GM20000 (cell line): ENCODE results near the gene RALB.
"Not testable (repeated sequence)": the region's sequence is repeated elsewhere in the genome, so short reads cannot be mapped to it uniquely, and the experiment has no call there.

Source experiments
- DNase-seq: peaks from one replicate; pipeline ENCODE4 v3.0.0; 2012; ENCODE audit warnings: low spot score
- TF ChIP-seq, protein P1 (sequence below): IDR thresholded peaks from 2 replicates; pipeline ENCODE4 v1.5.1; 2012; ENCODE audit warnings: mild to moderate bottlenecking, control low read depth; ENCODE audit errors: extremely low read depth, missing control alignments

RALB gene

DNA sequence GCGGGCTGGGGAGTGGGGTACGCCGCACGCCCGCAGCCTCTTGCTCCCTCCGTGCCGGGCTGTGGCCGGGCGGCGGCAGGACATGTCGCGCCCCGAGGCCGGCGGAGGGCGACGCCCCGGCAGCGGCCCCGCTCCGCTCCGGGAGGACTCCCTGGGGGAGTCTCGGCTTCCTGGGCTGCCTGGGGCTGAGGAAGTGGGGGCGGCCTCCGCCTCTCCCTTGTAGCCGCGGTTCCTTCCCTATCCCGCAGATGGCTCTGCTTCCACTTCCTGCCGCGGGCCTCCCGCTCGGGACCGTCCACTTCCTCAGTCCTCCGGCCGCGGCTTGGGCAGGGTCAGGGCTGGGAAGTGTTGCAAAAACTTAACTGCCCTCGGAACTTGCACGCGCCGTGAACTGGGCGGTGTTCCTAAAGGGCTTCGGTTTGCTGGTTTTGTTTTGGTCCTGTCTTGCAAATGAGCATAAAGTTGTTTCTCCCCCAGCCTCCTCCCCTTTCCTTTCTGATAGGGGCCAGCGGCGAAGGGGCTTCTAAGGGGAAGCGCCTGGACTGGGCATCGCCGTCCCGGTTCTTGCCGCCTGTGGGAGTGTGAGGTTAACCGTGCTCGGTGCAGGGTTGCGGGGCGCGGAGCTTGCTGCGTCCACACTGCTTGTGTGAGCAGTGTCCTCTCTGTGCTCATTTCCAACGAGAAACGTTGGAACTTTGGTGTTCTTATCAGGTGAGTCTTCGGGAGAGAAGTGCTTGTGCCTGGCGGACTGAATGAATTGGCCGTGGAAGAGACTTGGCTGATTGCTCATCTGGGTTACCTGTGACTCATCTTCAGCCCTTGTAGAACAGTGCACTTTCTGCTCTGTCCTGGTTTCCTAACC lies 600 bp downstream of the RALB start:
- TF ChIP-seq, protein P1, sequence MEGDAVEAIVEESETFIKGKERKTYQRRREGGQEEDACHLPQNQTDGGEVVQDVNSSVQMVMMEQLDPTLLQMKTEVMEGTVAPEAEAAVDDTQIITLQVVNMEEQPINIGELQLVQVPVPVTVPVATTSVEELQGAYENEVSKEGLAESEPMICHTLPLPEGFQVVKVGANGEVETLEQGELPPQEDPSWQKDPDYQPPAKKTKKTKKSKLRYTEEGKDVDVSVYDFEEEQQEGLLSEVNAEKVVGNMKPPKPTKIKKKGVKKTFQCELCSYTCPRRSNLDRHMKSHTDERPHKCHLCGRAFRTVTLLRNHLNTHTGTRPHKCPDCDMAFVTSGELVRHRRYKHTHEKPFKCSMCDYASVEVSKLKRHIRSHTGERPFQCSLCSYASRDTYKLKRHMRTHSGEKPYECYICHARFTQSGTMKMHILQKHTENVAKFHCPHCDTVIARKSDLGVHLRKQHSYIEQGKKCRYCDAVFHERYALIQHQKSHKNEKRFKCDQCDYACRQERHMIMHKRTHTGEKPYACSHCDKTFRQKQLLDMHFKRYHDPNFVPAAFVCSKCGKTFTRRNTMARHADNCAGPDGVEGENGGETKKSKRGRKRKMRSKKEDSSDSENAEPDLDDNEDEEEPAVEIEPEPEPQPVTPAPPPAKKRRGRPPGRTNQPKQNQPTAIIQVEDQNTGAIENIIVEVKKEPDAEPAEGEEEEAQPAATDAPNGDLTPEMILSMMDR = peak; percentile 14
- DNase-seq = no peak

DNA sequence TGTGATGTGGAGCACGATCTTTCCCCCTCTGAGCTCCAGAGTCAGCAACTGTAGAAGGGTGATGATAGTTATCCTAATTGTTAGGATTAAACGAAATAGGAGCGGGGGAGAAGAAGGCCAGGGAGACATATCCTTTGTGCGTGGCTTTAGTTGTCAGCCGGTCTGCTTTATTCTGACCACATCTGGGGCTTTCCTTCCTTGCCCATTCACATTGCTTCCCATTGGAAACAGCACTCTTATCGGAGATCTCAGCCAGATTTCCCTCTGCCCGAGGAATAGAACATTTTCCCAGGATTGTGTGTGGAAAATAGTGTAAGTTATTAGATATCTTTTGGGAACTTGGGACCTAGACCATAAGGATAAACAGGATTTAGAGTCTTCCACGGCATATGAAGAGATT lies 1.5 kb downstream of the RALB start:
- TF ChIP-seq, protein P1 = no peak
- no peak for DNase-seq

DNA sequence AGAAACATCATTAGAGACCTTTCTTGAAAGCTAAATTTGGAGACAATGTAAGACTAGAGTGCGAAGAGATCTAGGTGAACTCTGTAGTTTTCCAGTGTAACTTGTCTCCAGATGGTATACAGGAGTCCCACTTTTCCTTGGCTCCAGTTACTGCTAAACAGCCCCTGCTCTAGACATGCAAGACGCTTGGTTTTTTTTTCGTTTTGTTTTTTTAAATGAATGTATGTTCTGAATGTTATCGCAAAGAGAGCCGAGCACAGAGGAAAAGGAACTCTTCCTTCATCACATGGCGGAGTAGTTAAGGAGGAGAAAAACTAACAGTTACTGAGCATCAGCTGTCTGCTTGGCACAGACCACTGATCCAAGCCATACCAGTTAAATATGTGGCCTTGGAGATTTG lies 2.4 kb downstream of the RALB start:
- DNase-seq = no peak
- TF ChIP-seq, protein P1 = no peak

DNA sequence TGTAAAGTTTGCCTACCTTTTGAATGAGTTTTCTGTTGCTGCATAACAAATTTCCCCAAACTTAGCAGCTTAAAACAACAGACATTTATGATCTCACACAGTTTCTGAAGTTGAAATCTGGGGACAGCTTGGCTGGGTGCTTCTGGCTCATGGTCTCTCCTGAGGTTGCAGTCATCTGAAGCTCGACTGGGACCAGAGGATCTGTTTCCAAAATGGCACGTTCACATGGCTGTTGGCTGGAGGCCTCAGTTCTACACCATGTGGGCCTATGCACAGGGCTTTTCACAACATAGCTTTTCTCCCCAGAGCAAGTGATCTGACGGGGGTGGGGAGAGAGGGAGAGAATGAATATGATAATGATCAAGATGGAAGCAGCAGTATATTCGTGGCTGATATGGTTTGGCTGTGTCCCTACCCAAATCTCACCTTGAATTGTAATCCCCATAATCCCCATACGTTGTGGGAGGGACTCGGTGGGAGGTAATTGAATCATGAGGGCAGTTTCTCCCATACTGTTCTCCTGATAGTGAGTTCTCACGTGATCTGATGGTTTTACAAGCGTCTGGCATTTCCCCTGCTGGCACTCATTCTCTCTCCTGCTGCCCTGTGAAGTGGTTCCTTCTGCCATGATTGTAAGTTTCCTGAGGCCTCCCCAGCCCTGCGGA lies 3.5 kb downstream of the RALB start:
- TF ChIP-seq, protein P1 = no peak

DNA sequence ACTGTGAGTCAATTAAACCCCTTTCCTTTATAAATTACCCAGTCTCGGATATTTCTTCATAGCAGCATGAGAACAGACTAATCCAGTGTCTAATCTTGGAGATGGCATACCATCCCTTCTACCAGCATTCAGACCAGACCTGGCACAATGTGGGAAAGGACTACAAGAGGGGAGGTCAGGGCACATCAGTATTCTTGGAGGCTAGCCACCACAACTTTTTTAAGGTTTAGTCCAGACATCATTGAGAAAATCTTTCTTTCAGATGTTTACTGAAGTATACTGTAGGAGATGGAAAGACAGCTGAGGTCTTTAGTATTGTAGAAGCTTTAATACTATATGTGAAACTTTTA lies 4.0 kb downstream of the RALB start:
- TF ChIP-seq, protein P1 = no peak
- no peak for DNase-seq

More for the DNA sequence above, 3.5 kb downstream of the RALB start:
- no peak for DNase-seq

DNA sequence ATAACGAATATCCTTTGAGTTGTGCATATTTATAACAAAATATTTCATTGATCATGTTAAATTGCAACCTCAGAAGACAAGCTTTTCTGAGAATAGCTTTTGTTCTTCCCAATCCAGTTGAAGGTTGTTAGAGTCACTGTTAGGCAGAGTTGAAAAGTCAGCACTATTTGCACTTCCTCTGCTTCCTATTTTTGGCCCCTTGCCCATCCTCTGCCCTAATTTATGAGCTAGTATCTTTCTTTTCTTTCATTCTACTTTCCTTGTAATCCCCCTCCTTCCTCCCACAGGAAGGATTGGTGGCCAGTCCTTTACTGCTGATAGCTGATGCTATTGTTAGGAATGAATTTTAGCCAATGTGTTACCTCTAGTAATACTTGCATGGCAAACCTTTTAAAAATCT lies 4.9 kb downstream of the RALB start:
- no peak for DNase-seq
- TF ChIP-seq, protein P1 = no peak

DNA sequence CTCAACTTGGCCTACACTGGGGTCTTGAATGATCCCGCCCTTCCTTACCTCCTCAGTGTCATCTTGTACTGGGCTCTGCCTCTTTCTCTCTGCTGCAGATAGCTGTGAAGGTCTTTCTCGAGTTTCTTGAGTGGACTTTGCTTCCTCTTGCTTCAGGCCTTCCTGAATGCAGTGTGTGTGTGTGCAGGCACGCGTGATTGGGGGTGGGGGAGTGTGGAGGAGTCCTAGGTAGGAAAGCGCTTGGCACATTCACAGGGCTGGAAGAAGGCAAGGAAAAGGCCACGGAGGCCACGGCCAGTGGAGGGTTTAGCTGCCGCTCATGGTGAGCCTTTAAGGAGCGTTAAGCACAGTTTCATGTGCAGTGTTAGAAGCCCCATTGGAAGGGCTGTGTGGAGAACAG lies 5.5 kb downstream of the RALB start:
- TF ChIP-seq, protein P1 = no peak
- DNase-seq = no peak

DNA sequence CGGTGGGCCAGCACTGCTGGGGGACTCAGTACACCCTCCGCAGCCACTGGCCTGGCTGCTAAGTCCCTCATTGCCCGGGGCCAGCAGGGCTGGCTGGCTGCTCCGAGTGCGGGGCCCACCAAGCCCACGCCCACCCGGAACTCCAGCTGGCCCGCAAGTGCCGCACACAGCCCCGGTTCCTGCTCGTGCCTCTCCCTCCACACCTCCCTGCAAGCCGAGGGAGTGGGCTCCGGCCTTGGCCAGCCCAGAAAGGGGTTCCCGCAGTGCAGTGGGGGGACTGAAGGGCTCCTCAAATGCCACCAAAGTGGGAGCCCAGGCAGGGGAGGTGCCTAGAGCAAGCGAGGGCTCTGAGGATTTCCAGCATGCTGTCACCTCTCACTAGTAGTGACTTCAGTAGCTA lies 7.3 kb downstream of the RALB start:
- DNase-seq = not testable (repeated sequence)
